ENCODE data around the gene POLR2A. TPM values are rescaled to one million over a fixed set of nuclear protein-coding genes. Genes with fewer than 3 reads are reported as not detected.

The POLR2A gene
- total and polyA plus RNA-seq, 10 of the 15 experiments (the other 5 are each of a cell fraction or from before 2014, with no cell fraction given) = 1.7 to 121 (median 33.4) TPM

- peak; percentile 60 for ATAC-seq
- TF ChIP-seq CBFB (IDR thresholded peaks at IDR 0.05; ENCODE audit: low read depth) (no peak), GABPA (IDR thresholded peaks at IDR 0.05; ENCODE audit: low read depth) (no peak), SKIL (IDR thresholded peaks at IDR 0.05; ENCODE audit: low read depth, poor library complexity, severe bottlenecking) (no peak), CREM (IDR thresholded peaks at IDR 0.05; ENCODE audit: low read depth) (no peak), ZZZ3 (IDR thresholded peaks at IDR 0.05; ENCODE audit: control insufficient read depth, insufficient read length, low read depth) (no peak), E2F8 (IDR thresholded peaks at IDR 0.05; ENCODE audit: low read depth, partially characterized antibody) (no peak), HDAC6 (IDR thresholded peaks at IDR 0.05; ENCODE audit: unreplicated experiment) (no peak), IRF5 (IDR thresholded peaks at IDR 0.05; ENCODE audit: borderline replicate concordance) (no peak), ETV6 (conservative IDR thresholded peaks at IDR 0.05 in 1 of 2, IDR thresholded peaks at IDR 0.05 in 1 of 2; ENCODE audit: borderline replicate concordance in 1 of 2, low read depth in 1 of 2) (no peak), IKZF1 (conservative IDR thresholded peaks at IDR 0.05) (no peak), TAF1 (IDR thresholded peaks at IDR 0.05; ENCODE audit: borderline replicate concordance, low read depth, low read length) (no peak)
- ChIA-PET POLR2A (interaction anchor here (0.8 to 1.2 kb wide), 2 partner anchors 11 to 29 kb away, joined by 3 to 5 read pairs; no protein-coding TSS in a partner anchor), RAD21 (ENCODE audit: unreplicated experiment) (no interaction called here), SMC1A (ENCODE audit: uncharacterized antibody, unreplicated experiment) (interaction anchor here (1.0 to 2.2 kb wide), 6 partner anchors 10 to 30 kb away, joined by 3 to 8 read pairs (median 3); partner anchors contain the start of gene TNFSF13), CTCF (interaction anchor here (1.2 to 17.1 kb wide), 4 partner anchors 8 to 157 kb away, joined by 3 to 192 read pairs (median 6); partner anchors contain the start of genes SENP3, TNFSF13, TP53 and WRAP53)
- no TSS peak for BruUV-seq (replicated peaks)
- intact Hi-C loops (cut with micrococcal nuclease; ENCODE audit: unreplicated experiment) (no loop called here), in situ Hi-C loops (cut with MboI) (no loop called here)
- no peak overlapping the region for H2AFZ ChIP-seq (ENCODE audit: control insufficient read depth, low read depth, low read length)
- no peak overlapping the region for H3K9ac ChIP-seq (ENCODE audit: control insufficient read depth, insufficient read depth, low read length)
- H3K27me3 ChIP-seq (replicated peaks in 1 of 2; ENCODE audit: control insufficient read depth in 2 of 2, insufficient read depth in 2 of 2, low read length in 1 of 2) = no peaks in the 10 kb centered on the region
- no peak overlapping the region for H3K4me3 ChIP-seq
- H3K27ac ChIP-seq (ENCODE audit: control insufficient read depth, insufficient read depth) = no peak overlapping the region
- H3K4me1 ChIP-seq (ENCODE audit: control insufficient read depth, insufficient read depth, low read length) = no peaks in the 10 kb centered on the region
- no peaks in the 10 kb centered on the region for H3K9me3 ChIP-seq (replicated peaks; ENCODE audit: control insufficient read depth, insufficient read depth, low read length)
- no peak for DNase-seq (ENCODE audit: low read depth, low spot score)
- H3K79me2 ChIP-seq (ENCODE audit: control insufficient read depth, insufficient read depth, low read length) = no peaks in the 10 kb centered on the region
- H4K20me1 ChIP-seq (ENCODE audit: control insufficient read depth, insufficient read depth) = no peaks in the 10 kb centered on the region
- H3K36me3 ChIP-seq (ENCODE audit: control insufficient read depth in 2 of 2, insufficient read depth in 2 of 2, low read length in 1 of 2) = no peaks in the 10 kb centered on the region
- WGBS (ENCODE audit: insufficient coverage, insufficient replicate concordance, low lambda C conversion rate, missing lambda C conversion rate) = 40% methylated on average over 5 of the region's 6 CpGs
- no peak overlapping the region for H3K4me2 ChIP-seq (ENCODE audit: control insufficient read depth, insufficient read depth)
- FAIRE-seq = no peak
Observed at GRCh38 chr17:7530023-7530900, 46.1 kb downstream of the POLR2A start.

Data from GM12878 (cell line).